GM08714 (cell line): ENCODE data around the gene PNKP.

Experiments used
- H3K4me3 ChIP-seq: fragments of 200-500 bp; sonication (Bioruptor generic); 2 replicates; pipeline ENCODE4 v1.5.1; 2014; ENCODE audit warnings: mild to moderate bottlenecking, low read length, inconsistent platforms
- ZNF274 ChIP-seq: IDR thresholded peaks from 2 replicates; pipeline ENCODE4 v1.6.1; 2012; ENCODE audit warnings: mild to moderate bottlenecking, low read depth, low read length

The PNKP gene

DNA sequence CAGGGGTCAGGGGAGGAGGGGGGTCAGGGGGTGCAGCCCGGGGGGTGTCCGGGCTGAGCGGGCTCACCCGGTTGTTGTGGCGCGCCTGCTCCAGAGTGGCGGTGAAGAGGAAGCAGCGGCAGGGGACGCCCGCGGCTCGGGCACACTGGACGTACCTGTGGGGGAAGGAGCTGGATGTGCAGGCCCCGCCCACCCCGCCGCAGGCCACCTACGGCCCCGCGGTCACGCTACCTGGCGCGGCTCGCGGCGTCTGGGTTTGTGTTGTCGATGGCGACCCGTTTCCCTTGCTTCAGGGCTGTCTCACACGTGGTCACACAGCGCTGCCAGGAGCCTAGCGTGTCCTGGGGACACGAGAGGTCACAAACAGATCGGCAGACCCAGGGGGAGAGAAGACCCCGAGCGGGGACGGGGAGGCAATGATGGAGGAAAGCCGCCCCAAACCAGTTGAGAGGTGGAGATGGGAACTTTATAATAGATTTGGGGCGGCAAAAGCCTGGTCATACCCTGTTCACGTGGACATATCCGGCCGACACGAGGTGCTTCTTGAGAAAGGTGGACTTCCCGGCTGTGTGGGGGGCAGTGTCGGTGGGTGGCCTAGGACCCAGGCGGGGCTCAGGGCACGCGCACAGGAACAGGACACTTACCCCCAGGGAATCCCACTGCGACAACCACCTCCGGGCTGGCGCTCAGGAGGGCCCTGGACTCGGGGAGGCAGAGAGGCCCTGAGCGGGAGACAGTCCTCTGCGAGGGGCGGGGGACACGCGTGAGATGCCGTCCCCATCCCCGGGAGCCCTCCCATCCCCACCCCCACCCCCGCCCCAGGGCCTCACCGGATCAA lies 5.6 kb downstream of the PNKP start:
- TF ChIP-seq ZNF274: no peak
- no peak overlapping the region for H3K4me3 ChIP-seq

- no peak for TF ChIP-seq ZNF274
Observed at GRCh38 chr19:49861107-49861506, 6.3 kb downstream of the PNKP start.

GRCh38 chr19:49860336-49861102 lies 6.9 kb downstream of the PNKP start:
- H3K4me3 ChIP-seq: no peak overlapping the region
- no peak for TF ChIP-seq ZNF274

More at GRCh38 chr19:49861107-49861506, 6.3 kb downstream of the PNKP start:
- H3K4me3 ChIP-seq: no peak overlapping the region

DNA sequence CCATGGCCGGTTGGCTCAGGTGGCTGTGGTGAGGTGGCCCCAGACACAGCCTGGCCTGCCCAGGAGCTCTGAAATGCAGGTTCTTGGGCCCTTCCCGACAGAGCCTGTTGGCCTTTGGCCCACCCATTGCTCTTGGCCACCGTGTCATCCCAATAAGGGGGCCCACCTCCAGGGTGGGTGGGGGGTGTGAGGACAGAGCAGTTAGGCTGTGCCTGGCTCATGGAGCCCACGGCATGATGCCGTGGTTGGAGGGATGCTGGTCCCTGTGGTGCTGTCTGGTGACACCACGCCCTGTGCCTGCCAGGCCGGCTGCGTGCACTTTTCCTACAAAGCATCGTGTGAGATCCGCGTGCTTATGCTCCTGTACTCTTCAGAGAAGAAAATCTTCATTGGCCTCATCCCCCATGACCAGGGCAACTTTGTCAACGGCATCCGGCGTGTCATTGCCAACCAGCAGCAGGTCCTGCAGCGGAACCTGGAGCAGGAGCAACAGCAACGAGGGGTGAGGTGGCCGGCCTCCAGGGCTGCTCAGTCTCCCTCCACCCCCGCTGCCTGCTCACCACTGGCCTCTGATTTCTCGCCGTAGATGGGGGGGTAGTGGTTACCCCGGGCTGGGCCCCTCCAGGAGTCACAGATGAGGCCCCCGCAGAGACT lies 7.6 kb downstream of the PNKP start:
- no peak for TF ChIP-seq ZNF274

DNA sequence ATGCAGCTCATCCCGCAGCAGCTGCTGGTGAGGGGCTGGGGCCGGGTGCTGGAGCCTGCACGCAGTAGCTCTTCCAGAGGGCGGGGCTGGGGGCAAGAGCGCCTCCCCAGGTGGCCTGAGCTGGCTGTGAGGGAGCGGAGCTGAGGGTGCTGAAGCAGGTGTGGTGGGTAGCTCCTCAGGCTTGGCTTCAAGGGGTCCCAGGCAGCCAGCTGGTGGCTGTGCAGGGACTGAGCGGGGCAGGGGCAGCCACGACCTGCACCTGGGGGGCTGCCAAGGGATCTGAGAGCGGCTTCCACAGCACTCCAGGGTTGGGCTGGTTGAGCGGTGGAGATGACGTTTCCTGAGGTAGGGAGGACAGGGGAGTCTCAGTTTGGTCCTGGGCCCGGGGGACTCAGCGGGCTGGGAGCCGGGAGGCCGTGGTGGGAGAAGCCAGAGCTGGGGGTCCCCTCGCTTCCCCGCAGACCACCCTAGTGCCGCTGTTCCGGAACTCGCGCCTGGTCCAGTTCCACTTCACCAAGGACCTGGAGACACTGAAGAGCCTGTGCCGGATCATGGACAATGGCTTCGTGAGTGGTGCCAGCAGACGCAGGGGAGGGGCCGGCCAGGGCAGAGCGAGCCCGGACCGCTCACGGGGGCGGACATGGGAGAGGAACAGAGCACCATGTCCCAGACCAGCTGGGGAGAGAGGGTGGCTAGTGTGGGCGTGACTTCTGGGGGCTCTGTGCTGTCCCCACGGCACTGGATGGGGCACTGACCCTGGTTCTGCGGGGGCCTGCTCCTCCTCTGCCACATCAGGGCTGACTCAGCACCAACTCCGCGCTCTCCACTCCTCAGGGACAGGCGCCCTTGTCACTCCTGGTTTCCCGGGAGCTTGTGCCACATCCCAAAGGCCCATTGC lies 9.0 kb downstream of the PNKP start:
- no peak for TF ChIP-seq ZNF274

More for the DNA sequence above, 7.6 kb downstream of the PNKP start:
- H3K4me3 ChIP-seq: no peak overlapping the region

DNA sequence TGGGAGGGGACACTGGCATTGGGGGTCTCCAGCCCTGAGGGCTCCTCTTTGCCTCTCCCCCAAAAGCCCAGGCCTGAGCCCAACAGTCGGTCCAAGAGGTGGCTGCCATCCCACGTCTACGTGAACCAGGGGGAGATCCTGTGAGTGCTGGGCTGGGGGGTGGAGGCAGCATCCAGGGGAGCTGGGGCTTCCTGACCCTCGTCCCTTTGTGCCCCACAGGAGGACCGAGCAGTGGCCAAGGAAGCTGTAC lies 9.6 kb downstream of the PNKP start:
- H3K4me3 ChIP-seq: no peak overlapping the region
- TF ChIP-seq ZNF274: no peak

More for the DNA sequence above, 9.0 kb downstream of the PNKP start:
- no peak overlapping the region for H3K4me3 ChIP-seq

DNA sequence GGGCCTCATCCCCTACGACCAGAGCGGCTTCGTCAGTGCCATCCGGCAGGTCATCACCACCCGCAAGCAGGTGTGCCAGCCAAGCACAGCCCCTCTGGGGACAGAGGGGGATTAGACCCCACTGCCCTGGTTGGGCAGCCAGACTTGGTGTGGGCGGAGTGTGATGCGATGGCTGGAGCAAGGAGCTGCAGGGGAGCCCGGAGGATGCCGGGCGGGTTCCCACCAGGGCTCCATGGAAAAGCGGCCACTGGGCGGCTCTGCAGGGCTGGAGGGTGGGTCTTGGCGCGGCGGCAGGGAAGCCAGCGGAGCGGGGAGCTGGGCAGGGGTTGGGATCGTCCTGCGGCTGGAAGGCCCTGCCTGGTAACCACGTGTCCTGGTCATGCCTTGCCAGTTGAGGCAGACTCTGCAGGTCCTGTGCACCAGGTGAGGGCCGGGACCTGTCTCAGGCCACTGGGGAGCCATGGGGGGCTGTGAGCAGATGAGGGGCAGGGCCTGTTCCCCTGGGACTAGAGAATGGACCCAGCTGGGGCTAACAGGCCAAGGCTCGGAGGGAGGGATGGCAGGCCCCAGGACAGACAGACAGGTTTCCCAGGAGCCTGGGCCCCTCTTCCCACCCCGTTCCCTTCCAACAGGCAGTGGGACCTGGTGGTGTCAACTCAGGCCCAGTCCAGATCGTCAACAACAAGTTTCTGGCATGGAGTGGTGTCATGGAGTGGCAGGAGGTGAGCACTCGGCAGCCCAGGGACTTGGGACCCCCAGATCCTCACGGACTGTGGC lies 10.1 kb downstream of the PNKP start:
- no peak overlapping the region for H3K4me3 ChIP-seq
- TF ChIP-seq ZNF274: no peak

DNA sequence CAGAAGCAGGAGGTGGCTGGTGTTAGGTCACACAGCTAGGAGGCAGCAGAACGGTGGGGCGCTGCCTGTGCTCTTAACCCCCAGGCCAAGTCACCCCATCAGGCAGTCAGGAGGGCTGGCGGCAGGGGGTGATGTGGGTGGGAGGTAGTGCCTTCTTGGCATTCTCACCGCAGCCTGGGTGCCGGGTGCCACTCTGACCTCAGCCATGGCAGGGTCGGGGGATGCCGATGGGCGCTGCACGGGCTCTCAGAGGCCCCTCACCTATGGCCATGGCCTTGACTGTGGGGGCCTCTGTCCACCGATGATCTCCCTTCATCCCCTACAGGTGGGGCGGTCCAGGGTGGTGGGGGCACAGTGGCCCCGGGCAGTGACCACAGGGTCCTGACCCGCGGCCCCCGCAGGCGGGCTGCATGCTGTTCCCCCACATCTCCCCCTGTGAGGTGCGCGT lies 10.8 kb downstream of the PNKP start:
- no peak for TF ChIP-seq ZNF274
- H3K4me3 ChIP-seq: no peak overlapping the region

- no peak for TF ChIP-seq ZNF274
- no peak overlapping the region for H3K4me3 ChIP-seq
Observed at GRCh38 chr19:49855676-49856573, 11.5 kb downstream of the PNKP start.

- no peak for TF ChIP-seq ZNF274
- H3K4me3 ChIP-seq: no peak overlapping the region
Observed at GRCh38 chr19:49855277-49855675, 12.1 kb downstream of the PNKP start.

- TF ChIP-seq ZNF274: no peak
Observed at GRCh38 chr19:49854378-49855263, 12.8 kb downstream of the PNKP start.

More at GRCh38 chr19:49854378-49855263, 12.8 kb downstream of the PNKP start:
- no peak overlapping the region for H3K4me3 ChIP-seq
